GM12873 (cell line): ENCODE results near the gene ATP6V0B.

ENCODE experiments used
- CTCF ChIP-seq: IDR thresholded peaks from 2 replicates; pipeline ENCODE4 v1.5.1; 2012; ENCODE audit warnings: low read depth, mild to moderate bottlenecking, moderate library complexity, low read length, control low read depth; ENCODE audit not compliant: insufficient read depth; ENCODE audit errors: missing control alignments

ATP6V0B gene

GRCh38 chr1:43947874-43948437 lies 26.8 kb upstream of the ATP6V0B start:
- TF ChIP-seq CTCF, result no peak

- TF ChIP-seq CTCF, result no peak
Measured at GRCh38 chr1:43949678-43950077, 25.1 kb upstream of the ATP6V0B start.

- TF ChIP-seq CTCF, result no peak
Measured at GRCh38 chr1:43951021-43951985, 23.5 kb upstream of the ATP6V0B start.

GRCh38 chr1:43952731-43953346 lies 21.9 kb upstream of the ATP6V0B start:
- no peak for TF ChIP-seq CTCF

- no peak for TF ChIP-seq CTCF
Measured at GRCh38 chr1:43953361-43953760, 21.4 kb upstream of the ATP6V0B start.

GRCh38 chr1:43954036-43954435 lies 20.7 kb upstream of the ATP6V0B start:
- TF ChIP-seq CTCF, result no peak

- TF ChIP-seq CTCF, result no peak
Measured at GRCh38 chr1:43956234-43956633, 18.5 kb upstream of the ATP6V0B start.
